MM.1S (cell line): ENCODE data around the gene FGD4.

Source experiments
- DNase-seq: peaks from one replicate; pipeline ENCODE4 v3.0.0-alpha.2; 2015
- H2AFZ ChIP-seq: fragments of 300-600 bp; sonication (generic); 2 replicates; pipeline ENCODE4 v1.6.0; 2016; ENCODE audit warnings: antibody characterized with exemption, low read length
- H3F3A ChIP-seq: fragments of 300-600 bp; sonication (generic); 2 replicates; pipeline ENCODE4 v1.6.1; 2016; ENCODE audit warnings: mild to moderate bottlenecking, antibody characterized with exemption, low read length, moderate library complexity, mixed read lengths; ENCODE audit not compliant: insufficient read depth
- H3K27ac ChIP-seq: fragments of 300-600 bp; sonication (generic); 2 replicates; pipeline ENCODE4 v1.5.1; 2016; ENCODE audit warnings: mild to moderate bottlenecking, low read length
- H3K27me3 ChIP-seq: fragments of 300-600 bp; sonication (generic); replicated peaks from 2 replicates; pipeline ENCODE4 v1.6.0; 2016; ENCODE audit warnings: low read length; ENCODE audit not compliant: insufficient read depth
- H3K36me3 ChIP-seq: fragments of 300-600 bp; sonication (generic); replicated peaks from 2 replicates; pipeline ENCODE4 v1.6.1; 2016; ENCODE audit warnings: mild to moderate bottlenecking, low read length, mixed read lengths; ENCODE audit not compliant: insufficient read depth
- H3K4me1 ChIP-seq: fragments of 300-600 bp; sonication (generic); 2 replicates; pipeline ENCODE4 v1.6.1; 2016; ENCODE audit warnings: low read length, mixed read lengths
- H3K4me2 ChIP-seq: fragments of 300-600 bp; sonication (generic); 2 replicates; pipeline ENCODE4 v1.6.0; 2016; ENCODE audit warnings: low read depth, low read length
- H3K4me3 ChIP-seq: fragments of 300-600 bp; sonication (generic); 2 replicates; pipeline ENCODE4 v1.5.1; 2016; ENCODE audit warnings: low read length, mixed read lengths
- H3K79me2 ChIP-seq: fragments of 300-600 bp; sonication (generic); 2 replicates; pipeline ENCODE4 v1.6.1; 2016; ENCODE audit warnings: mixed run types, low read length, mixed read lengths
- H3K9ac ChIP-seq: fragments of 300-600 bp; sonication (generic); 2 replicates; pipeline ENCODE4 v1.6.1; 2016; ENCODE audit warnings: low read length, mixed read lengths
- H3K9me2 ChIP-seq: fragments of 300-600 bp; sonication (generic); replicated peaks from 2 replicates; pipeline ENCODE4 v1.6.1; 2016; ENCODE audit warnings: mild to moderate bottlenecking, low read length, mixed read lengths; ENCODE audit not compliant: insufficient read depth
- H3K9me3 ChIP-seq: fragments of 300-600 bp; sonication (generic); replicated peaks from 2 replicates; pipeline ENCODE4 v1.6.1; 2016; ENCODE audit warnings: mild to moderate bottlenecking, low read length, mixed read lengths; ENCODE audit not compliant: insufficient read depth
- H4K20me1 ChIP-seq: fragments of 300-600 bp; sonication (generic); 2 replicates; pipeline ENCODE4 v1.6.1; 2016; ENCODE audit warnings: mild to moderate bottlenecking, low read length, moderate library complexity, mixed read lengths; ENCODE audit not compliant: insufficient read depth
- EZH2 ChIP-seq: fragments of 300-600 bp; sonication (generic); optimal IDR thresholded peaks from 2 replicates; pipeline ENCODE3; 2017; ENCODE audit warnings: low read depth, mild to moderate bottlenecking, antibody characterized with exemption, low read length, mixed read lengths
- EZH2phosphoT487 ChIP-seq: fragments of 300-600 bp; sonication (generic); IDR thresholded peaks from 2 replicates; pipeline ENCODE4 v1.6.1; 2018; ENCODE audit warnings: antibody characterized with exemption, low read length
- TF ChIP-seq, protein P1 (sequence below): fragments of 300-600 bp; sonication (generic); IDR thresholded peaks from 2 replicates; pipeline ENCODE4 v1.5.1; 2016; ENCODE audit warnings: antibody characterized with exemption, low read length, mixed read lengths

Gene FGD4

DNA sequence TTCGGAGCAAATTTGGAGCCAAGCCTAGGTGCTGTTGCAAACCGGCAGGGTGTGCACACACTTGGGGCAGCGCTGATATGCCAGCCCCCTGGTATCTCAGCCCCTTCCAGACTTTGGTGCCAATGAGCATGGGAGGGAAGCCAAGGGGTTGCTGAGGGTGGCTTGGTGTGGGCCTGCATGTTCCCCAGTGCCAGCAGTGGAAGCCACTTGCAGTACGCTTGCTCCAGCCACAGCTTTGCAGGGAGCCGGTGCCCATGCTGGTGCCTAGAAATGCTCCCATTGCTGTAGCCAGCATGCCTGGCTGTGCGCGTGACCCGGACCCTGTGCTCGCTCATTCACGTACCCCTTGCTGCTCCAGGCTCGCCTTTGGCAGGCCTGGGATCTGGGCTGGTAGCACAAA lies 212.6 kb downstream of the FGD4 start:
- H3K79me2 ChIP-seq, result peaks cover 6% of the 10 kb centered on the region; the same call in 1 of the 2 replicates
- H2AFZ ChIP-seq, result no peak overlapping the region
- H3F3A ChIP-seq, result no peaks in the 10 kb centered on the region
- no peaks in the 10 kb centered on the region for H3K9me2 ChIP-seq
- no peak overlapping the region for H3K4me2 ChIP-seq
- H3K27ac ChIP-seq, result no peak overlapping the region
- H3K27me3 ChIP-seq, result no peaks in the 10 kb centered on the region
- TF ChIP-seq, protein P1, sequence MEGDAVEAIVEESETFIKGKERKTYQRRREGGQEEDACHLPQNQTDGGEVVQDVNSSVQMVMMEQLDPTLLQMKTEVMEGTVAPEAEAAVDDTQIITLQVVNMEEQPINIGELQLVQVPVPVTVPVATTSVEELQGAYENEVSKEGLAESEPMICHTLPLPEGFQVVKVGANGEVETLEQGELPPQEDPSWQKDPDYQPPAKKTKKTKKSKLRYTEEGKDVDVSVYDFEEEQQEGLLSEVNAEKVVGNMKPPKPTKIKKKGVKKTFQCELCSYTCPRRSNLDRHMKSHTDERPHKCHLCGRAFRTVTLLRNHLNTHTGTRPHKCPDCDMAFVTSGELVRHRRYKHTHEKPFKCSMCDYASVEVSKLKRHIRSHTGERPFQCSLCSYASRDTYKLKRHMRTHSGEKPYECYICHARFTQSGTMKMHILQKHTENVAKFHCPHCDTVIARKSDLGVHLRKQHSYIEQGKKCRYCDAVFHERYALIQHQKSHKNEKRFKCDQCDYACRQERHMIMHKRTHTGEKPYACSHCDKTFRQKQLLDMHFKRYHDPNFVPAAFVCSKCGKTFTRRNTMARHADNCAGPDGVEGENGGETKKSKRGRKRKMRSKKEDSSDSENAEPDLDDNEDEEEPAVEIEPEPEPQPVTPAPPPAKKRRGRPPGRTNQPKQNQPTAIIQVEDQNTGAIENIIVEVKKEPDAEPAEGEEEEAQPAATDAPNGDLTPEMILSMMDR, result no peak
- TF ChIP-seq EZH2, result no peak
- TF ChIP-seq EZH2phosphoT487, result no peak
- no peak for DNase-seq
- H3K4me3 ChIP-seq, result no peak overlapping the region
- H3K4me1 ChIP-seq, result no peaks in the 10 kb centered on the region
- H3K36me3 ChIP-seq, result peaks cover 18% of the 10 kb centered on the region
- no peaks in the 10 kb centered on the region for H3K9me3 ChIP-seq
- H4K20me1 ChIP-seq, result no peaks in the 10 kb centered on the region
- no peak overlapping the region for H3K9ac ChIP-seq

DNA sequence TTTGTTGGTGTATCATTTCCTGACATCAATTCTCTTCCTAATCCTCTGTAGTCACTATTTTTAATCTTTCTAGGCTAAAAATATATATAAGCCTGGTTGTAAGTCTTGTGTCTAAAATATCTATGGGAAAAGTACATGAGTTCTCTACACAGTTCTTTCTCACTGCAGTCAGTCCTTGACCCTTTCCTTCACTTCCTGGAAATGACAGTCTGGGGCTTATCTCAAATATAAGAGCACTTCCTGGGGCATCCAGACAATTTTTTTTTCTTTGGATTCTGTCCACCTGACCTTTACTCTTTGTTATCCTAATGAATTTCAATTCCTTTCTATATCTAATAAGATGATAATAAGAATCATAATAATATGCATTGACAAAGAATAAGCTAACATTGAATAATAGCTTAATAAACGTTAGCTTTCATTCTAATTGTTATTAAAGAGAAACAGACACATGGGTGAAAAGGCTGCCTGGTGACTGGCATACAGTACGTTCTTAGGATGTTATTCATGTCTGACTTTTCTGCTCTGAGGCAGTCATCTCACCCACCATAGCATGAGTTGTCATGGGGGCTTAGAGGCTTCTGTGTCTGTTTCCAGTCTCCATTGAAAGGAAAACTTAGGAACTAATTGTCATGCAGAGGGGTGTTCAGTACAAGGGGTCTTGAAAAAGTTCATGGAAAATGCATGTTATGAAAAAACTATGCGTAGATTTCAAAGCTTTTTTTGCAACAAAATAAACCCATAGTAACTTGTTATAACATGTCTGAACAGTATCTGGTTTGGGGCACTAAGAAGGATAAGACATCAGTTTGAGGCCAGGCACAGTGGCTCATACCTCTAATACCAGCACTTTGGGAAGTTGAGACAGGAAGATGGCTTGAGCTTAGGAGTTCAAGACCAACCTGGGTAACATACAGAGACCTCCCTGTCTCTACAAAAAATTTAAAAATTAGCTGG lies 213.6 kb downstream of the FGD4 start:
- Histone ChIP-seq H4K20me1 (no peaks in the 10 kb centered on the region), H3K9me3 (no peaks in the 10 kb centered on the region), H3K4me2 (no peak overlapping the region), H3F3A (no peaks in the 10 kb centered on the region), H3K4me3 (no peak overlapping the region), H3K27me3 (no peaks in the 10 kb centered on the region), H3K27ac (no peak overlapping the region), H3K4me1 (no peaks in the 10 kb centered on the region), H2AFZ (no peak overlapping the region), H3K9me2 (no peaks in the 10 kb centered on the region), H3K36me3 (peaks cover 18% of the 10 kb centered on the region), H3K9ac (no peak overlapping the region), H3K79me2 (peaks cover 3% of the 10 kb centered on the region; the same call in 1 of the 2 replicates)
- no peak for DNase-seq
- TF ChIP-seq EZH2phosphoT487 (no peak), EZH2 (no peak)
- TF ChIP-seq, protein P1, result no peak

DNA sequence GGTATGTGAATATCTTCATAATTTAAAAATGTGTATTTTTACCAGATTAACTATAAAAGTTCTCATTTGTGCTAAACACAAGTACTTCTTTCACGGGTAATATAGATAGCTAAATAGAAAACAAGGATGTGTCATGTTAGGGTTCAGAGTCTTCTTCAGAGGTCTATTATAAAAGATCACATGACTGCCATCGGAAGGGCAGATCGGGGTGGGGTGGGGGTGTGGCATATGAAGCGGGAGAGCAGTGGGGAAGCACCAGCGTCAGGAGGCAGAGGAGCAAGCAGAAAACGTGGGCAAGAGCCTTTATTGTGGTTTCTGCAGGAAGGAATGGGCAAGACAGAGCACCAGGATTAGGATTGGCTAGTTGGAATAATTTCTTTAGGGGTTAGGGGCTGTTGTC lies 216.1 kb downstream of the FGD4 start:
- no peaks in the 10 kb centered on the region for H3K9me3 ChIP-seq
- no peaks in the 10 kb centered on the region for H3K79me2 ChIP-seq
- DNase-seq, result no peak
- TF ChIP-seq EZH2 (no peak), EZH2phosphoT487 (no peak)
- TF ChIP-seq, protein P1, result no peak
- no peaks in the 10 kb centered on the region for H3F3A ChIP-seq
- H3K36me3 ChIP-seq, result peaks cover 18% of the 10 kb centered on the region; the same call in 1 of the 2 replicates
- H2AFZ ChIP-seq, result no peak overlapping the region
- H4K20me1 ChIP-seq, result no peaks in the 10 kb centered on the region
- no peaks in the 10 kb centered on the region for H3K4me1 ChIP-seq
- H3K27ac ChIP-seq, result no peak overlapping the region
- no peak overlapping the region for H3K4me2 ChIP-seq
- H3K27me3 ChIP-seq, result no peaks in the 10 kb centered on the region
- no peak overlapping the region for H3K9ac ChIP-seq
- H3K9me2 ChIP-seq, result no peaks in the 10 kb centered on the region
- no peak overlapping the region for H3K4me3 ChIP-seq
